ENCODE measurements around the gene ATP10A. TPM values are rescaled to one million over a fixed set of nuclear protein-coding genes. Genes with fewer than 3 reads are reported as not detected.

The ATP10A gene
- polyA plus RNA-seq, 1 experiment = 3.5 TPM

DNA sequence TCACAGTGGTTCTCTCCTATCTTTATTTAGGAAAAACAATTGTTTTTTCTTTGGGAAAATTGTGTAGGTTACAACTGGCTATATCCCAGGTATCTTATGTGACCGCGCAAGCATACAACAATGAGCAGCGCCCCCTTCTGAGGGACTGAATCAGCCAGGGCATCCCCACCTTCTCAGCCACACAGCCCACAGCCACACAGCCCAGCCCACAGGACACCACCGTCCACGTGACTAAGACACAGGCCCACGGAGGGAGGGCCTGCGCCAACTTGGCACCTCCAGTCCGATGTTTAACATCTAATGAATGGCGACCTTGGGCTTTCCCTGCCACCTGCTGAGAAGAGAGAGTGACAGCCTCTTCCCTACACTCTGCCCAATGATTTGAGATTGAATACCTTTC lies 68.1 kb downstream of the ATP10A start:
- ChIA-PET POLR2A (no interaction called here), CTCF (interaction anchor here (1.2 kb wide), 1 partner anchor 17 kb away, joined by 5 read pairs; no protein-coding TSS in a partner anchor)
- Histone ChIP-seq H3K4me3 (ENCODE audit: low read depth, low read length) (no peak overlapping the region), H3K27me3 (ENCODE audit: control insufficient read depth, insufficient read depth, low read length) (no peaks in the 10 kb centered on the region), H3K27ac (ENCODE audit: low read depth, low read length) (no peak overlapping the region), H3K9me3 (ENCODE audit: control insufficient read depth, insufficient read depth, low read length) (no peaks in the 10 kb centered on the region)
- no peak for TF ChIP-seq CTCF (IDR thresholded peaks at IDR 0.05; ENCODE audit: low read depth, low read length)
- DNase-seq (ENCODE audit: low read depth, low spot score) = no peak

DNA sequence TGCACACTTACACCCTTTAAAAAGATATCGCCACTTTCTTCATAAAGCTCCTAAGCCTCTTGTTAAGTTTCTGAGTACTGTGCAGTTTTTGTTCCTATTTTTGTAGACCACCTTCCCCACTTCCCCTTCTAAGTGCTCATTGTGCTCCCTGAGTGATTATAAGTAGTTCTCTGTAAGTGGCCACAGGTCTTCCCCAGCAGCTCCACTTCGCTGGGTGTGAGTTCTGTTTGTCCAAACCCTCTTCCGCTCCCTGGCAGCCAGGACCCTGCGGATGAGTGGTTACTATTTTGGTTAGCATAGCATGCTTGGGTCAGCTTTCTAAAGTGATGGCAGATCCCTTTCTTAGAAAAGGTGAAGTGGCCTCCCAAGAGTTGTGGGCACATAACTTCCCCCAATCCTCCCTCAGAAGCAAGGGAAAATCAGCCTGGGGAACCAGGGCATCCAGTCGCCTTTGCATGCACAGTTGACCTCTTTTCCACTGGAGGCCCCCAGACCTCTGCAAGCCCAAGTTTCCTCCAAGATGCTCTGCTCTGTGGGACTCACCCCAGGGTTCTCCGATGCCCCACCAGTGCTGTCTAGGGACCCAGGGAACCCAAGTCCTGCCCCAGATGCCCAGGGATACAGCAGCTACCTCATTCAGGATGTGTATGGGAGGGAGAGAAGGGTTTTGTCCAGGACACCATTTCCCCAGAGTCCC lies 69.6 kb downstream of the ATP10A start:
- POLR2A ChIA-PET = no interaction called here
- Histone ChIP-seq H3K9me3 (ENCODE audit: control insufficient read depth, insufficient read depth, low read length) (no peaks in the 10 kb centered on the region), H3K27me3 (ENCODE audit: control insufficient read depth, insufficient read depth, low read length) (no peaks in the 10 kb centered on the region), H3K27ac (ENCODE audit: low read depth, low read length) (no peak overlapping the region), H3K4me3 (ENCODE audit: low read depth, low read length) (no peak overlapping the region)
- no peak for DNase-seq (ENCODE audit: low read depth, low spot score)
- TF ChIP-seq CTCF (IDR thresholded peaks at IDR 0.05; ENCODE audit: low read depth, low read length) = no peak
- CTCF ChIA-PET = interaction anchor here (0.6 kb wide), 1 partner anchor 68 kb away, joined by 3 read pairs; no protein-coding TSS in a partner anchor

GRCh38 chr15:25792128-25792527 lies 71.0 kb downstream of the ATP10A start:
- no peak for DNase-seq (ENCODE audit: low read depth, low spot score)
- CTCF ChIA-PET = no interaction called here
- H3K27ac ChIP-seq (ENCODE audit: low read depth, low read length) = peak overlapping the region; percentile 39
- H3K27me3 ChIP-seq (ENCODE audit: control insufficient read depth, insufficient read depth, low read length) = no peaks in the 10 kb centered on the region
- H3K9me3 ChIP-seq (ENCODE audit: control insufficient read depth, insufficient read depth, low read length) = no peaks in the 10 kb centered on the region
- POLR2A ChIA-PET = no interaction called here
- H3K4me3 ChIP-seq (ENCODE audit: low read depth, low read length) = no peak overlapping the region
- no peak for TF ChIP-seq CTCF (IDR thresholded peaks at IDR 0.05; ENCODE audit: low read depth, low read length)

- H3K4me3 ChIP-seq (ENCODE audit: low read depth, low read length) = peak overlapping the region; percentile 37
- peak overlapping the region; percentile 87 for H3K27ac ChIP-seq (ENCODE audit: low read depth, low read length)
- H3K27me3 ChIP-seq (ENCODE audit: control insufficient read depth, insufficient read depth, low read length) = no peaks in the 10 kb centered on the region
- POLR2A ChIA-PET = interaction anchor here (0.6 to 1.1 kb wide), 2 partner anchors 41 to 89 kb away, joined by 3 to 4 read pairs; no protein-coding TSS in a partner anchor
- no peaks in the 10 kb centered on the region; the same call in 1 of the 2 replicates for H3K9me3 ChIP-seq (ENCODE audit: control insufficient read depth, insufficient read depth, low read length)
- CTCF ChIA-PET = interaction anchor here (1.9 kb wide), 1 partner anchor 144 kb away, joined by 6 read pairs; no protein-coding TSS in a partner anchor
- DNase-seq (ENCODE audit: low read depth, low spot score) = peak; percentile 72
- peak; percentile 28; the same call in 1 of the 2 replicates for TF ChIP-seq CTCF (IDR thresholded peaks at IDR 0.05; ENCODE audit: low read depth, low read length)
Observed at GRCh38 chr15:25790000-25790660, 73.0 kb downstream of the ATP10A start.

DNA sequence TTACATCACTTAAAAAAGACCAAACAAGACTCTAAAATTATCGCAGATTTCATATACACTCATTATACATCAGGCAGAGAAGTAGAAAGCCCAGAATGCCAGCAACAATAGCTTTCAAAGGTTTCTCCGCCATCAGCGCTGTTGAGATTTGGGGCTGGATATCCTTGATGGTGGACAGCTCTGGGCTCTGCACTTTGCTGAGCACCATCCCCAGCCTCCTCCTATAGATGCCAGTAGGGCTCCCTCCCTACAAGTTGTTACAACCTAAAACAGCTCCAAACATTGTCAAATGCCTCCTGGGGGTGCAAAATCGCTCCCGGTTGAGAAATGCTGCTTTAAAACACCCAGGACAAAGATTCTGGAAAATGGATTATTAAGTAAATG lies 73.5 kb downstream of the ATP10A start:
- CTCF ChIA-PET = interaction anchor here (0.9 to 1.9 kb wide), 2 partner anchors 46 to 144 kb away, joined by 3 to 6 read pairs; no protein-coding TSS in a partner anchor
- peak overlapping the region; percentile 87 for H3K27ac ChIP-seq (ENCODE audit: low read depth, low read length)
- 0 out of 2 replicates have a peak, but pooled peaks have one; percentile 10 for TF ChIP-seq CTCF (IDR thresholded peaks at IDR 0.05; ENCODE audit: low read depth, low read length)
- H3K4me3 ChIP-seq (ENCODE audit: low read depth, low read length) = peak overlapping the region; percentile 17
- no peaks in the 10 kb centered on the region; the same call in 1 of the 2 replicates for H3K9me3 ChIP-seq (ENCODE audit: control insufficient read depth, insufficient read depth, low read length)
- H3K27me3 ChIP-seq (ENCODE audit: control insufficient read depth, insufficient read depth, low read length) = no peaks in the 10 kb centered on the region
- POLR2A ChIA-PET = interaction anchor here (0.6 to 1.1 kb wide), 2 partner anchors 41 to 90 kb away, joined by 3 to 4 read pairs; no protein-coding TSS in a partner anchor
- no peak for DNase-seq (ENCODE audit: low read depth, low spot score)

All from AG04450 (cell line).